Activated CD8-positive, alpha-beta memory T cell treated with anti-CD3 and anti-CD28 coated beads, Interleukin-2, amount 10 ng/mL, durations not matched to agents 7 days and 5 days (primary cell): ENCODE measurements around the gene EHD2. TPM values are rescaled to one million over a fixed set of nuclear protein-coding genes. Genes with fewer than 3 reads are reported as not detected.

Source experiments
- ATAC-seq: fragments of 150-1000 bp; cut with Tn5 transposase; one replicate; pipeline ENCODE4 v1.10.0; 2021; ENCODE audit warnings: moderate library complexity
- CTCF ChIA-PET: fragments of 350-600 bp; sonication (Branson Sonifier 250); formaldehyde crosslinking; loops from one replicate; lab custom pipeline; 2021; ENCODE audit warnings: antibody characterized with exemption; lab: Charles Lee
- DNase-seq: peaks from one replicate; pipeline ENCODE4 v3.0.0-alpha.2; 2020
- H3K27ac Mint-ChIP-seq: one replicate; pipeline ENCODE4 v1.8.0; 2021; ENCODE audit warnings: mild to moderate bottlenecking, mixed read lengths
- H3K27me3 Mint-ChIP-seq: one replicate; pipeline ENCODE4 v1.8.0; 2021; ENCODE audit warnings: mixed read lengths
- H3K36me3 Mint-ChIP-seq: one replicate; pipeline ENCODE4 v1.8.0; 2021; ENCODE audit warnings: mild to moderate bottlenecking, mixed read lengths
- H3K4me1 Mint-ChIP-seq: one replicate; pipeline ENCODE4 v1.8.0; 2021; ENCODE audit warnings: mixed read lengths
- H3K4me3 Mint-ChIP-seq: one replicate; pipeline ENCODE4 v1.8.0; 2021; ENCODE audit warnings: mild to moderate bottlenecking, moderate library complexity, mixed read lengths
- H3K9me3 Mint-ChIP-seq: one replicate; pipeline ENCODE4 v1.8.0; 2022; ENCODE audit warnings: low read depth, mixed read lengths
- total RNA-seq, 2 experiments: library from RNA; stranded (reverse); gene quantifications; one replicate each; pipeline ENCODE4 v1.2.3, GENCODE V29; 2021

Gene EHD2
- total RNA-seq, 2 experiments from 2014 or later = 0.07 TPM; not detected in 1

GRCh38 chr19:47679922-47680857, 33.0 kb upstream of the EHD2 start:
- no peaks in the 10 kb centered on the region for H3K4me1 Mint-ChIP-seq
- CTCF ChIA-PET = no interaction called here
- no peak for DNase-seq
- no peaks in the 10 kb centered on the region for H3K9me3 Mint-ChIP-seq
- H3K4me3 Mint-ChIP-seq = no peak overlapping the region
- H3K27me3 Mint-ChIP-seq = no peaks in the 10 kb centered on the region
- ATAC-seq = no peak
- H3K36me3 Mint-ChIP-seq = no peaks in the 10 kb centered on the region
- no peak overlapping the region for H3K27ac Mint-ChIP-seq

- H3K4me1 Mint-ChIP-seq = no peaks in the 10 kb centered on the region
- no peaks in the 10 kb centered on the region for H3K27me3 Mint-ChIP-seq
- no peak for DNase-seq
- H3K27ac Mint-ChIP-seq = no peak overlapping the region
- no peak overlapping the region for H3K4me3 Mint-ChIP-seq
- H3K9me3 Mint-ChIP-seq = no peaks in the 10 kb centered on the region
- CTCF ChIA-PET = no interaction called here
- no peak for ATAC-seq
- no peaks in the 10 kb centered on the region for H3K36me3 Mint-ChIP-seq
These were observed 32.3 kb upstream of the EHD2 start for GRCh38 chr19:47680858-47681332.

- Mint-ChIP-seq H3K4me3 (no peak overlapping the region), H3K4me1 (no peaks in the 10 kb centered on the region), H3K27ac (no peak overlapping the region), H3K27me3 (no peaks in the 10 kb centered on the region), H3K36me3 (no peaks in the 10 kb centered on the region), H3K9me3 (no peaks in the 10 kb centered on the region)
- CTCF ChIA-PET = no interaction called here
- no peak for ATAC-seq
- DNase-seq = no peak
These were observed 31.8 kb upstream of the EHD2 start for GRCh38 chr19:47681388-47681787.

- no peaks in the 10 kb centered on the region for H3K9me3 Mint-ChIP-seq
- H3K36me3 Mint-ChIP-seq = no peaks in the 10 kb centered on the region
- ATAC-seq = no peak
- no peaks in the 10 kb centered on the region for H3K27me3 Mint-ChIP-seq
- no peak for DNase-seq
- CTCF ChIA-PET = no interaction called here
- no peaks in the 10 kb centered on the region for H3K4me1 Mint-ChIP-seq
- H3K27ac Mint-ChIP-seq = no peak overlapping the region
- H3K4me3 Mint-ChIP-seq = no peak overlapping the region
These were observed 31.3 kb upstream of the EHD2 start for GRCh38 chr19:47681936-47682335.

GRCh38 chr19:47682939-47683338, 30.3 kb upstream of the EHD2 start:
- no peaks in the 10 kb centered on the region for H3K4me1 Mint-ChIP-seq
- H3K27me3 Mint-ChIP-seq = no peaks in the 10 kb centered on the region
- no peaks in the 10 kb centered on the region for H3K36me3 Mint-ChIP-seq
- ATAC-seq = no peak
- H3K9me3 Mint-ChIP-seq = no peaks in the 10 kb centered on the region
- no peak overlapping the region for H3K4me3 Mint-ChIP-seq
- H3K27ac Mint-ChIP-seq = no peak overlapping the region
- no peak for DNase-seq
- CTCF ChIA-PET = no interaction called here

- no peaks in the 10 kb centered on the region for H3K4me1 Mint-ChIP-seq
These were observed 26.4 kb upstream of the EHD2 start for GRCh38 chr19:47686679-47687450.

GRCh38 chr19:47687906-47688305, 25.3 kb upstream of the EHD2 start:
- Mint-ChIP-seq H3K36me3 (no peaks in the 10 kb centered on the region), H3K27me3 (no peaks in the 10 kb centered on the region), H3K4me1 (no peaks in the 10 kb centered on the region), H3K9me3 (no peaks in the 10 kb centered on the region), H3K27ac (no peak overlapping the region), H3K4me3 (no peak overlapping the region)
- DNase-seq (no peak), ATAC-seq (no peak)
- CTCF ChIA-PET = interaction anchor here (0.8 to 2.7 kb wide), 4 partner anchors 8 to 251 kb away, joined by 3 to 8 read pairs (median 5); no protein-coding TSS in a partner anchor

More at GRCh38 chr19:47686679-47687450, 26.4 kb upstream of the EHD2 start:
- CTCF ChIA-PET = interaction anchor here (1.2 to 2.7 kb wide), 3 partner anchors 9 to 250 kb away, joined by 3 to 8 read pairs (median 4); no protein-coding TSS in a partner anchor
- Mint-ChIP-seq H3K27ac (no peak overlapping the region), H3K36me3 (no peaks in the 10 kb centered on the region), H3K9me3 (no peaks in the 10 kb centered on the region), H3K4me3 (no peak overlapping the region), H3K27me3 (no peaks in the 10 kb centered on the region)
- ATAC-seq (no peak), DNase-seq (no peak)

- DNase-seq (no peak), ATAC-seq (no peak)
- no peaks in the 10 kb centered on the region for H3K4me1 Mint-ChIP-seq
- no peak overlapping the region for H3K4me3 Mint-ChIP-seq
- no peak overlapping the region for H3K27ac Mint-ChIP-seq
- H3K36me3 Mint-ChIP-seq = no peaks in the 10 kb centered on the region
- CTCF ChIA-PET = interaction anchor here (1.2 to 1.7 kb wide), 3 partner anchors 8 to 22 kb away, joined by 3 to 6 read pairs (median 5); no protein-coding TSS in a partner anchor
- no peaks in the 10 kb centered on the region for H3K27me3 Mint-ChIP-seq
- H3K9me3 Mint-ChIP-seq = no peaks in the 10 kb centered on the region
These were observed 22.1 kb upstream of the EHD2 start for GRCh38 chr19:47691090-47691489.

- ATAC-seq (no peak), DNase-seq (no peak)
- H3K27me3 Mint-ChIP-seq = no peaks in the 10 kb centered on the region
- no peaks in the 10 kb centered on the region for H3K9me3 Mint-ChIP-seq
- no peaks in the 10 kb centered on the region for H3K4me1 Mint-ChIP-seq
- CTCF ChIA-PET = no interaction called here
- H3K36me3 Mint-ChIP-seq = no peaks in the 10 kb centered on the region
- no peak overlapping the region for H3K4me3 Mint-ChIP-seq
- no peak overlapping the region for H3K27ac Mint-ChIP-seq
These were observed 21.4 kb upstream of the EHD2 start for GRCh38 chr19:47691782-47692181.

- Mint-ChIP-seq H3K36me3 (peaks cover 2% of the 10 kb centered on the region), H3K4me3 (no peak overlapping the region), H3K27me3 (no peaks in the 10 kb centered on the region), H3K27ac (no peak overlapping the region), H3K9me3 (no peaks in the 10 kb centered on the region), H3K4me1 (peaks cover 2% of the 10 kb centered on the region)
- no peak for DNase-seq
- CTCF ChIA-PET = no interaction called here
- no peak for ATAC-seq
These were observed 19.7 kb upstream of the EHD2 start for GRCh38 chr19:47693489-47693888.

- H3K4me1 Mint-ChIP-seq = peaks cover 2% of the 10 kb centered on the region
- ATAC-seq = no peak
- no peak for DNase-seq
- CTCF ChIA-PET = no interaction called here
- no peak overlapping the region for H3K4me3 Mint-ChIP-seq
- H3K27me3 Mint-ChIP-seq = no peaks in the 10 kb centered on the region
- H3K9me3 Mint-ChIP-seq = no peaks in the 10 kb centered on the region
- H3K36me3 Mint-ChIP-seq = peaks cover 2% of the 10 kb centered on the region
- H3K27ac Mint-ChIP-seq = no peak overlapping the region
These were observed 19.3 kb upstream of the EHD2 start for GRCh38 chr19:47693903-47694302.

- Mint-ChIP-seq H3K36me3 (peaks cover 2% of the 10 kb centered on the region), H3K9me3 (no peaks in the 10 kb centered on the region), H3K27ac (no peak overlapping the region), H3K4me1 (peaks cover 2% of the 10 kb centered on the region), H3K27me3 (no peaks in the 10 kb centered on the region), H3K4me3 (no peak overlapping the region)
- DNase-seq = no peak
- CTCF ChIA-PET = interaction anchor here (1.2 to 19.1 kb wide), 2 partner anchors 12 to 260 kb away, joined by 3 to 408 read pairs; no protein-coding TSS in a partner anchor
- ATAC-seq = no peak
These were observed 18.6 kb upstream of the EHD2 start for GRCh38 chr19:47694466-47695273.
